Activated CD4-positive, alpha-beta memory T cell treated with anti-CD3 and anti-CD28 coated beads, Interleukin-2, amount 10 ng/mL, durations not matched to agents 7 days and 5 days (primary cell): ENCODE results near the gene CCDC85B. TPM values are rescaled to one million over a fixed set of nuclear protein-coding genes. Genes with fewer than 3 reads are reported as not detected.
A peak's percentile ranks its signal among the peaks of the same experiment; 100 is the strongest.

Experiments used
- CTCF ChIA-PET: fragments of 350-600 bp; sonication (Branson Sonifier 250); formaldehyde crosslinking; loops from one replicate; lab custom pipeline; 2021; ENCODE audit warnings: antibody characterized with exemption, inconsistent platforms; lab: Charles Lee
- POLR2A ChIA-PET: fragments of 350-600 bp; sonication (Branson Sonifier 250); formaldehyde crosslinking; loops from one replicate; lab custom pipeline; 2021; ENCODE audit warnings: antibody characterized with exemption; lab: Charles Lee
- DNase-seq: peaks from one replicate; pipeline ENCODE4 v3.0.0-alpha.2; 2020
- H3K27ac Mint-ChIP-seq: one replicate; pipeline ENCODE4 v1.8.0; 2021; ENCODE audit warnings: mild to moderate bottlenecking, mixed read lengths
- H3K27me3 Mint-ChIP-seq: one replicate; pipeline ENCODE4 v1.8.0; 2021; ENCODE audit warnings: mixed read lengths
- H3K36me3 Mint-ChIP-seq: one replicate; pipeline ENCODE4 v1.8.0; 2021; ENCODE audit warnings: low read depth, mixed read lengths
- H3K4me1 Mint-ChIP-seq: one replicate; pipeline ENCODE4 v1.8.0; 2021; ENCODE audit warnings: mixed read lengths
- H3K4me3 Mint-ChIP-seq: one replicate; pipeline ENCODE4 v1.8.0; 2021; ENCODE audit warnings: mild to moderate bottlenecking, mixed read lengths
- H3K9me3 Mint-ChIP-seq: one replicate; pipeline ENCODE4 v1.8.0; 2021; ENCODE audit warnings: mixed read lengths
- total RNA-seq, 2 experiments: library from RNA; stranded (reverse); gene quantifications; one replicate each; pipeline ENCODE4 v1.2.3, GENCODE V29; 2021

The CCDC85B gene
- total RNA-seq, 2 experiments from 2014 or later, result 53.2 to 55.8 TPM

- Mint-ChIP-seq H3K9me3 (no peaks in the 10 kb centered on the region), H3K27me3 (peaks cover 10% of the 10 kb centered on the region), H3K4me1 (peaks cover 37% of the 10 kb centered on the region), H3K27ac (no peak overlapping the region), H3K4me3 (peak overlapping the region; percentile 37), H3K36me3 (peaks cover 13% of the 10 kb centered on the region)
- POLR2A ChIA-PET, result interaction anchor here (0.9 to 4.9 kb wide), 11 partner anchors 8 to 234 kb away, joined by 3 to 135 read pairs (median 5); partner anchors contain the start of genes BANF1, CCDC85B, CFL1 and CTSW
- no peak for DNase-seq
- CTCF ChIA-PET, result interaction anchor here (1.2 to 4.7 kb wide), 3 partner anchors 12 to 21 kb away, joined by 4 to 46 read pairs (median 8); partner anchors contain the start of genes CCDC85B and MUS81
Observed at GRCh38 chr11:65871811-65872548, 18.5 kb upstream of the CCDC85B start.

GRCh38 chr11:65872586-65873317 is 17.7 kb upstream of the CCDC85B start, which contains the start of gene EFEMP2:
Gene EFEMP2 (minus strand): TSS chr11:65872800. CDS start chr11:65872354, 446 bp downstream.
- H3K36me3 Mint-ChIP-seq, result peaks cover 6% of the 10 kb centered on the region
- no peaks in the 10 kb centered on the region for H3K9me3 Mint-ChIP-seq
- CTCF ChIA-PET, result interaction anchor here (1.2 to 4.7 kb wide), 4 partner anchors 12 to 21 kb away, joined by 3 to 82 read pairs (median 36); partner anchors contain the start of genes CCDC85B, FIBP and MUS81
- H3K4me1 Mint-ChIP-seq, result peaks cover 38% of the 10 kb centered on the region
- H3K4me3 Mint-ChIP-seq, result peak within 1 kb of the TSS; percentile 85
- peaks cover 10% of the 10 kb centered on the region for H3K27me3 Mint-ChIP-seq
- POLR2A ChIA-PET, result interaction anchor here (1.2 to 4.9 kb wide), 11 partner anchors 9 to 89 kb away, joined by 3 to 135 read pairs (median 8); partner anchors contain the start of genes CCDC85B, CFL1, FIBP and MUS81
- peak within 1 kb of the TSS; percentile 68 for H3K27ac Mint-ChIP-seq
- no peak for DNase-seq

DNA sequence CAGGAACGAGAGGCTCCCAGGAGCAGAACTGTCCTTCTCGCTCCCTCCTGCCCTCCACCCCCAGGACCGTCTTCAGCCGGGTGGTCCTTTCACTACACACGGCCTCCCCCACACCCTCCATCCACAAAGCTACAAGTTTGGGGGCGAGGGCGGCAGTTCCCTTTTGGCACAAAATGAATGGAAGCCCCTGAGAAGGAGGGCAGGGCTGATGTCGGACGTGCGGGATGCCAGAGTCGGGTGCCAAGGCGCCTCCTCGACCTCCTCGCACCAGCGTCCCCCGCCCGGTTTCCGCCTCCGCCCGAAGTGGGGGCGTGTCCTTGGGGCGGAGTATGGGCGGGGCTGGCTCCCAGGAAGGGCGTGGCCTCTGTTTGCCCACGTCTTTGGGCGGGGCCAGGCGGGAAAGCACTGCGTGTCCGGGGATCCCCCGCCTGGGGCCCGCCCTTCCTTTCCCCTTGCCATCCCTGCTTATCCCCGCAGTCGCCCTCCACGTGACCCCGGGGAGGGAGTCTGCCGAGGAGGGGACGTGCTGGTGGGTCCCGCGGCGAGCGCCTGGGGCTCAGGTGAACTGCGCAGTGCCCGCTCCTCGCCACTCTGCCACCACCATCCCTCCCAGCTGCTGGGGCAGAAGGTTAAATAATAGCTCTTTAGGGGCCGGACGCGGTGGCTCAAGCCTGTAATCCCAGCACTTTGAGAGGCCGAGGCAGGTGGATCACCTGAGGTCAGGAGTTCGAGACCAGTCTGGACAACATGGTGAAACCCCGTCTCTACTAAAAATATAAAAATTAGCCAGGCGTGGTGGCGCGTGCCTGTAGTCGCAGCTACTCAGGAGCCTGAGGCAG is 16.9 kb upstream of the CCDC85B start:
- Mint-ChIP-seq H3K9me3 (no peaks in the 10 kb centered on the region), H3K27ac (peak overlapping the region; percentile 68), H3K36me3 (peaks cover 5% of the 10 kb centered on the region), H3K27me3 (peaks cover 10% of the 10 kb centered on the region), H3K4me3 (peak overlapping the region; percentile 85), H3K4me1 (peaks cover 43% of the 10 kb centered on the region)
- peak; percentile 97 for DNase-seq
- CTCF ChIA-PET, result interaction anchor here (0.6 to 4.4 kb wide), 5 partner anchors 13 to 197 kb away, joined by 3 to 82 read pairs (median 3); partner anchors contain the start of genes CCDC85B, FIBP and MUS81
- POLR2A ChIA-PET, result interaction anchor here (1.1 to 2.9 kb wide), 10 partner anchors 10 to 94 kb away, joined by 3 to 47 read pairs (median 6); partner anchors contain the start of genes C11orf68, CCDC85B, CFL1 and FIBP

DNA sequence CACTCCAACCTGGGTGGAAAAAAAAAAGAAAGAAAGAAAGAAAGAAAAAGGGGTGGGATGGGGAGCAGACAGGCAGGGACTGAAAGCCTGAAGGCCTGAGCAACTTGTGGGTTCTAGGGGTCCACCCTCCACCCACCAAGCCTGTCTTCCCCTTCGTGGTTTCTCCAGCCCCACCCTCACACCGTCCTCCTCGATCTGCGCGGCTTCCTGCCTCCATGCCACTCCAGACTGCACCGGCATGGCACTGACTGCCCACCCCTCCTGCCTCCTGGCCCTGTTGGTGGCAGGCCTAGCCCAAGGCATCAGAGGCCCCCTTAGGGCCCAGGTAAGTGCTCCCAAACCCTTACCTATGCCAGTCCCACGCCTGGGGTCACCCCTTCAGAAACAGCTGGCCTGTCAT is 10.9 kb upstream of the CCDC85B start, which contains the start of gene CTSW:
TSS of gene CTSW (plus strand) at position 221 of the 400 bp plus-strand sequence. CDS start at position 239, 18 bp downstream.
- H3K4me3 Mint-ChIP-seq, result peak within 1 kb of the TSS; percentile 67
- ChIA-PET POLR2A (interaction anchor here (0.9 to 6.6 kb wide), 7 partner anchors 9 to 168 kb away, joined by 3 to 51 read pairs (median 5); partner anchors contain the start of genes CCDC85B, CFL1, FIBP and KAT5), CTCF (interaction anchor here (1.4 to 3.5 kb wide), 4 partner anchors 10 to 143 kb away, joined by 3 to 21 read pairs (median 9); partner anchors contain the start of genes CCDC85B, FIBP and MUS81)
- peak within 1 kb of the TSS; percentile 88 for H3K27ac Mint-ChIP-seq
- DNase-seq, result peak; percentile 64
- peaks cover 57% of the 10 kb centered on the region for H3K4me1 Mint-ChIP-seq
- no peaks in the 10 kb centered on the region for H3K27me3 Mint-ChIP-seq
- peaks cover 23% of the 10 kb centered on the region for H3K36me3 Mint-ChIP-seq
- no peaks in the 10 kb centered on the region for H3K9me3 Mint-ChIP-seq

DNA sequence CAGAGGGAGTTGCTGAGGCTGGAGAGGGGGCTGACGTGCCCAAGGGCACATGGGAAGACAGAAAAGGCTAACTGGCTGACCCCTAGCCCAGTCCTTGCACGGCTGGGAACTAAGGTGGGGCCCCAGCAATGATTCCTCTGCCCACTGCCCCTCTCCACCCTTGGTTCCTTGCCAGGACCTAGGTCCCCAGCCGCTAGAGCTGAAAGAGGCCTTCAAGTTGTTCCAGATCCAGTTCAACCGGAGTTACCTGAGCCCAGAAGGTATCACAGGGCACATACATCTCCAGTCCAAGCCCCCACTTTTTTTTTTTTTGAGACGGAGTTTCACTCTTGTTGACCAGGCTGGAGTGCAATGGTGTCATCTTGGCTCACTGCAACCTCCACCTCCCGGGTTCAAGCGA is 10.4 kb upstream of the CCDC85B start:
- peak overlapping the region; percentile 88 for H3K27ac Mint-ChIP-seq
- H3K27me3 Mint-ChIP-seq, result no peaks in the 10 kb centered on the region
- POLR2A ChIA-PET, result interaction anchor here (0.9 to 6.6 kb wide), 7 partner anchors 10 to 169 kb away, joined by 3 to 51 read pairs (median 7); partner anchors contain the start of genes CCDC85B, CFL1, FIBP and KAT5

GRCh38 chr11:65880844-65881421 is 9.5 kb upstream of the CCDC85B start:
- no peak for DNase-seq
- Mint-ChIP-seq H3K9me3 (no peaks in the 10 kb centered on the region), H3K27ac (peak overlapping the region; percentile 88), H3K4me3 (peak overlapping the region; percentile 61), H3K36me3 (peaks cover 34% of the 10 kb centered on the region), H3K27me3 (no peaks in the 10 kb centered on the region), H3K4me1 (peaks cover 68% of the 10 kb centered on the region)
- CTCF ChIA-PET, result interaction anchor here (1.5 to 3.5 kb wide), 3 partner anchors 8 to 21 kb away, joined by 3 to 21 read pairs (median 14); partner anchors contain the start of genes CCDC85B, FIBP and MUS81
- POLR2A ChIA-PET, result interaction anchor here (0.8 to 6.6 kb wide), 9 partner anchors 9 to 215 kb away, joined by 3 to 51 read pairs (median 3); partner anchors contain the start of genes CCDC85B, CFL1, FIBP and FOSL1

More for the DNA sequence above, 10.4 kb upstream of the CCDC85B start:
- CTCF ChIA-PET, result interaction anchor here (3.1 to 3.5 kb wide), 2 partner anchors 9 to 20 kb away, joined by 14 to 21 read pairs; partner anchors contain the start of genes CCDC85B, FIBP and MUS81
- H3K9me3 Mint-ChIP-seq, result no peaks in the 10 kb centered on the region
- peaks cover 62% of the 10 kb centered on the region for H3K4me1 Mint-ChIP-seq
- peaks cover 27% of the 10 kb centered on the region for H3K36me3 Mint-ChIP-seq
- H3K4me3 Mint-ChIP-seq, result peak overlapping the region; percentile 67
- no peak for DNase-seq

- Mint-ChIP-seq H3K27ac (peak overlapping the region; percentile 88), H3K36me3 (peaks cover 43% of the 10 kb centered on the region), H3K4me1 (peaks cover 78% of the 10 kb centered on the region), H3K27me3 (no peaks in the 10 kb centered on the region), H3K9me3 (no peaks in the 10 kb centered on the region), H3K4me3 (no peak overlapping the region)
- no peak for DNase-seq
- ChIA-PET POLR2A (interaction anchor here (0.9 to 6.6 kb wide), 6 partner anchors 8 to 216 kb away, joined by 3 to 51 read pairs (median 8); partner anchors contain the start of genes CCDC85B, FIBP, KAT5 and MUS81), CTCF (interaction anchor here (1.5 to 10.0 kb wide), 6 partner anchors 13 to 108 kb away, joined by 3 to 251 read pairs (median 22); partner anchors contain the start of genes CFL1 and MUS81)
Observed at GRCh38 chr11:65882120-65883057, 8.1 kb upstream of the CCDC85B start.

GRCh38 chr11:65883058-65883761 is 7.3 kb upstream of the CCDC85B start:
- no peak overlapping the region for H3K4me3 Mint-ChIP-seq
- ChIA-PET CTCF (interaction anchor here (1.1 to 10.0 kb wide), 14 partner anchors 8 to 210 kb away, joined by 3 to 251 read pairs (median 14); partner anchors contain the start of genes AP5B1, C11orf68, CFL1 and DRAP1), POLR2A (interaction anchor here (2.1 to 11.5 kb wide), 4 partner anchors 9 to 172 kb away, joined by 6 to 284 read pairs (median 23); partner anchors contain the start of genes CFL1, KAT5 and MUS81)
- DNase-seq, result no peak
- H3K27ac Mint-ChIP-seq, result no peak overlapping the region
- no peaks in the 10 kb centered on the region for H3K9me3 Mint-ChIP-seq
- H3K27me3 Mint-ChIP-seq, result no peaks in the 10 kb centered on the region
- H3K36me3 Mint-ChIP-seq, result peaks cover 49% of the 10 kb centered on the region
- H3K4me1 Mint-ChIP-seq, result peaks cover 81% of the 10 kb centered on the region
